CD4-positive, alpha-beta T cell (primary cell): ENCODE measurements around the gene UPB1. TPM values are rescaled to one million over a fixed set of nuclear protein-coding genes. Genes with fewer than 3 reads are reported as not detected.
A peak's percentile ranks its signal among the peaks of the same experiment; 100 is the strongest.

ENCODE experiments used
- ATAC-seq: fragments of 200-7000 bp; cut with Tn5 transposase; one replicate; pipeline ENCODE4 v1.10.0; 2022; ENCODE audit warnings: mild to moderate bottlenecking; ENCODE audit not compliant: poor library complexity
- CTCF ChIA-PET: fragments of 350-600 bp; sonication (Branson Sonifier 250); formaldehyde crosslinking; loops from one replicate; lab custom pipeline; 2021; ENCODE audit warnings: antibody characterized with exemption, inconsistent platforms; lab: Charles Lee
- POLR2A ChIA-PET: fragments of 350-600 bp; sonication (Branson Sonifier 250); formaldehyde crosslinking; loops from one replicate; lab custom pipeline; 2021; ENCODE audit warnings: antibody characterized with exemption, inconsistent platforms; lab: Charles Lee
- DNase-seq, 14 experiments: peaks; one replicate each; pipeline ENCODE4 v3.0.0-alpha.2; 2013 to 2020; ENCODE audit warnings: mixed read lengths in 2 of 14
- H3K27ac ChIP-seq, 2 donors: one replicate each; pipeline versions ENCODE4 v1.5.1 to v1.7.0; 2013; ENCODE audit warnings: low read length in 2 of 2, low read depth in 1 of 2, mild to moderate bottlenecking in 1 of 2
- H3K27me3 ChIP-seq, 2 experiments: 1 replicate in 1 of 2; 2 replicates in 1 of 2; pipeline versions ENCODE4 v1.6.1 to v1.7.0; 2013; ENCODE audit warnings: low read length in 2 of 2, control low read depth in 1 of 2, mild to moderate bottlenecking in 1 of 2, moderate library complexity in 1 of 2; ENCODE audit not compliant: insufficient read depth in 2 of 2, control insufficient read depth in 1 of 2
- H3K36me3 ChIP-seq: one replicate; pipeline ENCODE4 v1.6.1; 2013; ENCODE audit warnings: low read length, control low read depth; ENCODE audit not compliant: insufficient read depth
- H3K4me1 ChIP-seq: one replicate; pipeline ENCODE4 v1.6.1; 2013; ENCODE audit warnings: low read length, control low read depth; ENCODE audit not compliant: insufficient read depth
- H3K4me3 ChIP-seq: one replicate; pipeline ENCODE4 v1.5.1; 2013; ENCODE audit warnings: mild to moderate bottlenecking, low read length, moderate library complexity
- H3K9me3 ChIP-seq, 2 experiments: 1 replicate in 1 of 2; 2 replicates in 1 of 2; pipeline versions ENCODE4 v1.6.1 to v1.7.0; 2013; ENCODE audit warnings: low read length in 2 of 2, mild to moderate bottlenecking in 2 of 2, control low read depth in 1 of 2, moderate library complexity in 1 of 2; ENCODE audit not compliant: control insufficient read depth in 1 of 2, insufficient read depth in 1 of 2
- H3K27ac Mint-ChIP-seq: one replicate; pipeline ENCODE4 v1.8.0; 2020; ENCODE audit warnings: mixed read lengths
- H3K27me3 Mint-ChIP-seq: one replicate; pipeline ENCODE4 v1.8.0; 2021; ENCODE audit warnings: mixed read lengths
- H3K36me3 Mint-ChIP-seq: one replicate; pipeline ENCODE4 v1.8.0; 2021; ENCODE audit warnings: low read depth, mixed read lengths
- H3K4me1 Mint-ChIP-seq: one replicate; pipeline ENCODE4 v1.8.0; 2021; ENCODE audit warnings: low read depth, mixed read lengths
- H3K4me3 Mint-ChIP-seq: one replicate; pipeline ENCODE4 v1.8.0; 2020; ENCODE audit warnings: mild to moderate bottlenecking, mixed read lengths
- H3K9me3 Mint-ChIP-seq: one replicate; pipeline ENCODE4 v1.8.0; 2020; ENCODE audit warnings: mixed read lengths
- intact Hi-C, 2 experiments: fragments of 100-400 bp; cut with DNase I in 1 of 2; cut with micrococcal nuclease in 1 of 2; formaldehyde crosslinking; loops; one replicate each; pipeline versions ENCODE4 v1.15.1 to v1.9.0; 2023 to 2025; cut with DNase I, micrococcal nuclease
- total RNA-seq, 174 experiments: library from RNA in 2 of 174; stranded (reverse) in 2 of 174; gene quantifications; one replicate each; pipeline ENCODE4 v1.2.3 and lab custom pipeline; 2021 to 2026
- TF ChIP-seq, protein P1 (sequence below): fragments of 200-600 bp; IDR thresholded peaks from one replicate; pipeline ENCODE4 v1.8.0; 2022; ENCODE audit warnings: antibody characterized with exemption, mild to moderate bottlenecking

The UPB1 gene
- total RNA-seq, 2 experiments from 2014 or later: 2.7 to 3.7 TPM

DNA sequence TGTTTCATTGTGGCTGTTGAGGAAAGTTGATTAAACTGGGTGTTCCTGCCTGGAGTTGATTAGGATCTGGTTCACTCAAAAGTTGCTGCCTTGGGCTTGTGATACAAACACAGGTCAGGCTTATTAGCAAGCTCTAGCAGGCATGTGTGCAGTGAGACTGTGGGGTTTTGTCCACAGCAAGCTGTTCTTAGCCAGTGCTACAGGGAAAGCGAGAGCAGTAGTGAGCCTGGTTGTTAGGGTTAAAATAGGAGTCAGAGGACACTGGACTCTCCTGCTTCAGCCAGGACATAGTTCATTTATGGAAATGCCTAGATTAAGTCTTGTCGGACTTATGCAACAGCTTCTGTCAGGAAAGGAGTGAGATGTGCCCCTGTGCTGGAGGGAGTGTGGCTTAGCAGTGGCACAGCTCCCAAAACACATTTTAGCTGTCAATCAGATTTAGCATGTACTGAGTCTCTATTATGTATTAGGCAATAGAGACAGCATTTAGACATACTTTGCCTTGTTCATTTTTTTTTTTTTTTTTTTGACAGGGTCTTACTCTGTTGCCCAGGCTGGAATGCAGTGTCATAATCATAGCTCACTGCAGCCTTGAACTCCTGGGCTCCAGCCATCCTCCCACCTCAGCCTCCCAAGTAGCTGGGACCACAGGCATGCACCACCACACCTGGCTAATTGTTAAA lies 69.4 kb downstream of the UPB1 start:
- POLR2A ChIA-PET: no interaction called here

DNA sequence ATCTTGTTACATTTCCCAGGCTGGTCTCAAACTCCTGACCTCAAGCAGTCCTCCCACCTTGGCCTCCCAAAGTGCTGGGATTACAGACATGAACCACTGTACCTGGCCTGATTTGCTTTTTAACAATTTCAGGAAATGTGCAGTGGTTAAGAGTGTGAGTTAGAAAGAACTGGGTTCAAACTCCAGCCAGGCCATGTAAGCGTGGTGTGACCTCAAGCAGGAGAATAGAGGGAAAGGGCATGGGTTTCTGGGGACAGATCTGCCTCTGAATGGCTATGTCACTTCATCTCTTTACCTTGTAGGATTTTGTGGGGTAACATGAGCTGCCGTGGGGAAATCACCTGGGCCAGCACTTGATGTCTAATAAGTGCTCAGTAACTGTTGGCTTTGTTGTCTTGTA lies 69.9 kb downstream of the UPB1 start:
- no peaks in the 10 kb centered on the region for H3K9me3 ChIP-seq
- no peak overlapping the region for H3K4me3 ChIP-seq
- Mint-ChIP-seq H3K27me3 (no peaks in the 10 kb centered on the region), H3K4me1 (peaks cover 47% of the 10 kb centered on the region), H3K4me3 (no peak overlapping the region), H3K36me3 (peaks cover 81% of the 10 kb centered on the region), H3K27ac (no peak overlapping the region), H3K9me3 (no peaks in the 10 kb centered on the region)
- peaks cover 46% of the 10 kb centered on the region for H3K4me1 ChIP-seq
- ChIA-PET CTCF (interaction anchor here (0.6 to 1.7 kb wide), 2 partner anchors 12 to 13 kb away, joined by 3 read pairs; no protein-coding TSS in a partner anchor), POLR2A (no interaction called here)
- H3K36me3 ChIP-seq: peaks cover 70% of the 10 kb centered on the region
- H3K27me3 ChIP-seq: no peaks in the 10 kb centered on the region
- ATAC-seq (no peak), DNase-seq (no peak)
- no peak overlapping the region for H3K27ac ChIP-seq
- intact Hi-C loops: no loop called here
- TF ChIP-seq, protein P1, sequence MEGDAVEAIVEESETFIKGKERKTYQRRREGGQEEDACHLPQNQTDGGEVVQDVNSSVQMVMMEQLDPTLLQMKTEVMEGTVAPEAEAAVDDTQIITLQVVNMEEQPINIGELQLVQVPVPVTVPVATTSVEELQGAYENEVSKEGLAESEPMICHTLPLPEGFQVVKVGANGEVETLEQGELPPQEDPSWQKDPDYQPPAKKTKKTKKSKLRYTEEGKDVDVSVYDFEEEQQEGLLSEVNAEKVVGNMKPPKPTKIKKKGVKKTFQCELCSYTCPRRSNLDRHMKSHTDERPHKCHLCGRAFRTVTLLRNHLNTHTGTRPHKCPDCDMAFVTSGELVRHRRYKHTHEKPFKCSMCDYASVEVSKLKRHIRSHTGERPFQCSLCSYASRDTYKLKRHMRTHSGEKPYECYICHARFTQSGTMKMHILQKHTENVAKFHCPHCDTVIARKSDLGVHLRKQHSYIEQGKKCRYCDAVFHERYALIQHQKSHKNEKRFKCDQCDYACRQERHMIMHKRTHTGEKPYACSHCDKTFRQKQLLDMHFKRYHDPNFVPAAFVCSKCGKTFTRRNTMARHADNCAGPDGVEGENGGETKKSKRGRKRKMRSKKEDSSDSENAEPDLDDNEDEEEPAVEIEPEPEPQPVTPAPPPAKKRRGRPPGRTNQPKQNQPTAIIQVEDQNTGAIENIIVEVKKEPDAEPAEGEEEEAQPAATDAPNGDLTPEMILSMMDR: no peak

More for the DNA sequence above, 69.4 kb downstream of the UPB1 start:
- TF ChIP-seq, protein P1: no peak
- Mint-ChIP-seq H3K36me3 (peaks cover 80% of the 10 kb centered on the region), H3K27ac (peak overlapping the region; percentile 81), H3K9me3 (no peaks in the 10 kb centered on the region), H3K4me3 (no peak overlapping the region), H3K27me3 (no peaks in the 10 kb centered on the region), H3K4me1 (peaks cover 52% of the 10 kb centered on the region)
- Histone ChIP-seq H3K27ac (no peak overlapping the region), H3K9me3 (no peaks in the 10 kb centered on the region), H3K4me3 (no peak overlapping the region), H3K27me3 (no peaks in the 10 kb centered on the region), H3K36me3 (peaks cover 68% of the 10 kb centered on the region), H3K4me1 (peaks cover 48% of the 10 kb centered on the region)
- DNase-seq (no peak), ATAC-seq (no peak)
- intact Hi-C loops: no loop called here
- CTCF ChIA-PET: interaction anchor here (0.6 kb wide), 1 partner anchor 11 kb away, joined by 3 read pairs; no protein-coding TSS in a partner anchor

DNA sequence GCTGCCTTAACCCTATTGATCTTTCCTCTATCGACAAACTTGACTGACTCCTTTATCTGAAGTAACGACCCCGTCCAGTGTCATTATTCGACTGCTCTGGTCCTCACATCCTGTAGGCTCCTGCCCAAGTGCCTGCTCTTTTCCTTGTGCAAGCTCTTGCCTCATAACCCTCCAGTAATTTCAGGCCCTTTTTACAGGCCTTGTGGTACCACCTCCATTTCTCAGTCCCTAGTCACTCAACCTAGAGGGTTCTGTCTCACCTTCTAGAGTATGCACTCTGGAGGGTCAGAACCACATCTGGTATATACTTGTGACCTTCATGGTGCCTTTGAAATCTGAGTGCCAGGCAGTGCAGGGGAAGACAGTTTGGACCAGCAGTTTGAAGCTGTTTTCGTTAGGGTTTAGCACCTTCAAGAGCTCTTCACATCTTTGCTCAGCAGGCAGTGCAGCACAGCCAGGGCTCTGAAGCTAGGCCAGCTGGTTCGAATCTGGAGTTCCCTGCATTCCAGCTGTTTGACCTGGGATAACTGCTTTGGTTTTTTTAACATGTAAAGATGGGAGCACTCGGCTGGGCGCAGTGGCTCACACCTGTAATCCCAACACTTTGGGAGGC lies 71.9 kb downstream of the UPB1 start:
- Mint-ChIP-seq H3K36me3 (peaks cover 85% of the 10 kb centered on the region), H3K27ac (peak overlapping the region; percentile 67), H3K4me3 (no peak overlapping the region), H3K27me3 (no peaks in the 10 kb centered on the region), H3K9me3 (no peaks in the 10 kb centered on the region), H3K4me1 (peaks cover 39% of the 10 kb centered on the region)
- Histone ChIP-seq H3K9me3 (no peaks in the 10 kb centered on the region), H3K27me3 (no peaks in the 10 kb centered on the region), H3K4me1 (peaks cover 28% of the 10 kb centered on the region), H3K36me3 (peaks cover 73% of the 10 kb centered on the region), H3K27ac (no peak overlapping the region), H3K4me3 (no peak overlapping the region)
- intact Hi-C loops: no loop called here
- no peak for DNase-seq
- POLR2A ChIA-PET: interaction anchor here (1.9 kb wide), 1 partner anchor 12 kb away, joined by 7 read pairs; the partner anchor contains the start of genes GUCD1 and SNRPD3
- CTCF ChIA-PET: no interaction called here
- no peak for ATAC-seq
- TF ChIP-seq, protein P1: no peak
